ENCODE data around the gene ELOB.

Gene ELOB

GRCh38 chr16:2777231-2777902, at the start of gene ELOB:
Gene ELOB (minus strand): TSS chr16:2777280. CDS start chr16:2777239, 41 bp downstream.
- peak; percentile 89 for DNase-seq

GRCh38 chr16:2825906-2826305, 48.8 kb upstream of the ELOB start:
- no peak for DNase-seq

GRCh38 chr16:2825049-2825742, 48.1 kb upstream of the ELOB start:
- peak; percentile 42 for DNase-seq

- peak; percentile 39 for DNase-seq
Observed at GRCh38 chr16:2824626-2825025, 47.5 kb upstream of the ELOB start.

GRCh38 chr16:2822496-2822895, 45.4 kb upstream of the ELOB start:
- DNase-seq, result no peak

- DNase-seq, result peak; percentile 24
Observed at GRCh38 chr16:2822158-2822495, 45.0 kb upstream of the ELOB start.

- DNase-seq, result peak; percentile 66
Observed at GRCh38 chr16:2821487-2822157, 44.5 kb upstream of the ELOB start.

- no peak for DNase-seq
Observed at GRCh38 chr16:2820836-2821486, 43.9 kb upstream of the ELOB start.

GRCh38 chr16:2819939-2820835, 43.1 kb upstream of the ELOB start:
- peak; percentile 59 for DNase-seq

GRCh38 chr16:2819179-2819938, 42.3 kb upstream of the ELOB start:
- peak; percentile 32 for DNase-seq

GRCh38 chr16:2818272-2818876, 41.3 kb upstream of the ELOB start:
- peak; percentile 37 for DNase-seq

GRCh38 chr16:2817340-2818271, 40.5 kb upstream of the ELOB start:
- peak; percentile 43 for DNase-seq

- DNase-seq, result peak; percentile 45
Observed at GRCh38 chr16:2816751-2817339, 39.8 kb upstream of the ELOB start, which contains the start of gene PRSS21. Gene PRSS21 (plus strand): TSS chr16:2817237. CDS start chr16:2817269, 32 bp downstream.

GRCh38 chr16:2815299-2815771, 38.3 kb upstream of the ELOB start:
- peak; percentile 60 for DNase-seq

GRCh38 chr16:2814551-2815298, 37.6 kb upstream of the ELOB start:
- DNase-seq, result peak; percentile 42

GRCh38 chr16:2813771-2814221, 36.7 kb upstream of the ELOB start:
- peak; percentile 40 for DNase-seq

GRCh38 chr16:2811703-2812471, 34.8 kb upstream of the ELOB start:
- peak; percentile 51 for DNase-seq

GRCh38 chr16:2810651-2811050, 33.6 kb upstream of the ELOB start:
- peak; percentile 43 for DNase-seq

Data from islet precursor cell (in vitro differentiated cells).